Activated T-cell treated with anti-CD3 and anti-CD28 coated beads, Interleukin-2, amount 50 U/mL, for 24 hours (primary cell): ENCODE results near the gene EXO1.
A peak's percentile ranks its signal among the peaks of the same experiment; 100 is the strongest.
"Not testable (repeated sequence)": the region's sequence is repeated elsewhere in the genome, so short reads cannot be mapped to it uniquely, and the experiment has no call there.

Experiments used
- DNase-seq: peaks from one replicate; pipeline ENCODE4 v3.0.0-alpha.2; 2020
- H3K27ac Mint-ChIP-seq: 2 replicates; pipeline ENCODE4 v1.8.0; 2020; ENCODE audit warnings: mild to moderate bottlenecking, mixed read lengths
- H3K27me3 Mint-ChIP-seq: 2 replicates; pipeline ENCODE4 v1.8.0; 2020; ENCODE audit warnings: mixed read lengths
- H3K36me3 Mint-ChIP-seq: 2 replicates; pipeline ENCODE4 v1.8.0; 2020; ENCODE audit warnings: low read depth, mixed read lengths
- H3K4me1 Mint-ChIP-seq: 2 replicates; pipeline ENCODE4 v1.8.0; 2020; ENCODE audit warnings: low read depth, mixed read lengths
- H3K4me3 Mint-ChIP-seq: 2 replicates; pipeline ENCODE4 v1.8.0; 2020; ENCODE audit warnings: mild to moderate bottlenecking, moderate library complexity, mixed read lengths
- H3K9me3 Mint-ChIP-seq: 2 replicates; pipeline ENCODE4 v1.8.0; 2020; ENCODE audit warnings: mixed read lengths

Gene EXO1

GRCh38 chr1:241844593-241844992 lies 3.4 kb upstream of the EXO1 start:
- H3K36me3 Mint-ChIP-seq = peaks cover 21% of the 10 kb centered on the region
- no peaks in the 10 kb centered on the region for H3K9me3 Mint-ChIP-seq
- no peaks in the 10 kb centered on the region for H3K27me3 Mint-ChIP-seq
- H3K27ac Mint-ChIP-seq = no peak overlapping the region
- H3K4me3 Mint-ChIP-seq = no peak overlapping the region
- peaks cover 15% of the 10 kb centered on the region for H3K4me1 Mint-ChIP-seq
- DNase-seq = no peak

GRCh38 chr1:241846375-241846774 lies 1.6 kb upstream of the EXO1 start:
- Mint-ChIP-seq H3K36me3 (peaks cover 34% of the 10 kb centered on the region), H3K27ac (no peak overlapping the region), H3K4me1 (peaks cover 16% of the 10 kb centered on the region), H3K4me3 (no peak overlapping the region), H3K9me3 (no peaks in the 10 kb centered on the region), H3K27me3 (no peaks in the 10 kb centered on the region)
- no peak for DNase-seq

GRCh38 chr1:241846862-241847539 lies 1.0 kb upstream of the EXO1 start:
- DNase-seq = no peak
- Mint-ChIP-seq H3K27ac (peak overlapping the region; percentile 100), H3K36me3 (peaks cover 40% of the 10 kb centered on the region), H3K9me3 (no peaks in the 10 kb centered on the region), H3K4me1 (peaks cover 16% of the 10 kb centered on the region), H3K27me3 (no peaks in the 10 kb centered on the region), H3K4me3 (peak overlapping the region; percentile 99)

- no peak for DNase-seq
- Mint-ChIP-seq H3K4me3 (peak overlapping the region; percentile 99), H3K4me1 (peaks cover 16% of the 10 kb centered on the region), H3K27me3 (no peaks in the 10 kb centered on the region), H3K27ac (peak overlapping the region; percentile 100), H3K36me3 (peaks cover 45% of the 10 kb centered on the region), H3K9me3 (no peaks in the 10 kb centered on the region)
Observed at GRCh38 chr1:241847540-241847795, 536 bp upstream of the EXO1 start.

GRCh38 chr1:241848686-241849344 lies 811 bp downstream of the EXO1 start:
- Mint-ChIP-seq H3K9me3 (no peaks in the 10 kb centered on the region), H3K27me3 (no peaks in the 10 kb centered on the region), H3K4me3 (peak overlapping the region; percentile 99), H3K4me1 (peaks cover 16% of the 10 kb centered on the region), H3K27ac (peak overlapping the region; percentile 100), H3K36me3 (peaks cover 57% of the 10 kb centered on the region)
- DNase-seq = no peak

- peak overlapping the region; percentile 99 for H3K4me3 Mint-ChIP-seq
- no peaks in the 10 kb centered on the region for H3K27me3 Mint-ChIP-seq
- peaks cover 16% of the 10 kb centered on the region for H3K4me1 Mint-ChIP-seq
- peaks cover 62% of the 10 kb centered on the region for H3K36me3 Mint-ChIP-seq
- no peaks in the 10 kb centered on the region for H3K9me3 Mint-ChIP-seq
- H3K27ac Mint-ChIP-seq = peak overlapping the region; percentile 100
- DNase-seq = no peak
Observed at GRCh38 chr1:241849345-241849695, 1.3 kb downstream of the EXO1 start.

GRCh38 chr1:241855545-241856140 lies 7.6 kb downstream of the EXO1 start:
- H3K36me3 Mint-ChIP-seq = peaks cover 89% of the 10 kb centered on the region
- H3K27ac Mint-ChIP-seq = not testable (repeated sequence)

GRCh38 chr1:241857131-241857530 lies 9.1 kb downstream of the EXO1 start:
- DNase-seq = no peak
- no peaks in the 10 kb centered on the region for H3K27me3 Mint-ChIP-seq
- peaks cover 90% of the 10 kb centered on the region for H3K36me3 Mint-ChIP-seq
- no peak overlapping the region for H3K4me3 Mint-ChIP-seq
- H3K9me3 Mint-ChIP-seq = no peaks in the 10 kb centered on the region
- no peaks in the 10 kb centered on the region for H3K4me1 Mint-ChIP-seq
- no peak overlapping the region for H3K27ac Mint-ChIP-seq

More at GRCh38 chr1:241855545-241856140, 7.6 kb downstream of the EXO1 start:
- not testable (repeated sequence) for H3K9me3 Mint-ChIP-seq, H3K4me1 Mint-ChIP-seq, H3K27me3 Mint-ChIP-seq, DNase-seq, H3K4me3 Mint-ChIP-seq

GRCh38 chr1:241860922-241861321 lies 12.9 kb downstream of the EXO1 start:
- no peak for DNase-seq
- Mint-ChIP-seq H3K4me3 (no peak overlapping the region), H3K9me3 (no peaks in the 10 kb centered on the region), H3K27ac (no peak overlapping the region), H3K4me1 (no peaks in the 10 kb centered on the region), H3K36me3 (peaks cover 93% of the 10 kb centered on the region), H3K27me3 (no peaks in the 10 kb centered on the region)

- Mint-ChIP-seq H3K9me3 (no peaks in the 10 kb centered on the region), H3K27ac (no peak overlapping the region), H3K4me1 (no peaks in the 10 kb centered on the region), H3K27me3 (no peaks in the 10 kb centered on the region), H3K4me3 (no peak overlapping the region), H3K36me3 (peaks cover 95% of the 10 kb centered on the region)
- DNase-seq = no peak
Observed at GRCh38 chr1:241869022-241869421, 21.0 kb downstream of the EXO1 start.

- Mint-ChIP-seq H3K4me1 (no peaks in the 10 kb centered on the region), H3K9me3 (no peaks in the 10 kb centered on the region), H3K4me3 (no peak overlapping the region), H3K36me3 (peaks cover 89% of the 10 kb centered on the region), H3K27me3 (no peaks in the 10 kb centered on the region), H3K27ac (no peak overlapping the region)
- no peak for DNase-seq
Observed at GRCh38 chr1:241870336-241870735, 22.3 kb downstream of the EXO1 start.

GRCh38 chr1:241870746-241871430 lies 22.9 kb downstream of the EXO1 start:
- Mint-ChIP-seq H3K36me3 (peaks cover 85% of the 10 kb centered on the region), H3K27me3 (no peaks in the 10 kb centered on the region), H3K9me3 (no peaks in the 10 kb centered on the region), H3K4me1 (no peaks in the 10 kb centered on the region), H3K4me3 (no peak overlapping the region), H3K27ac (no peak overlapping the region)
- no peak for DNase-seq

- Mint-ChIP-seq H3K36me3 (peaks cover 84% of the 10 kb centered on the region), H3K4me3 (no peak overlapping the region), H3K27ac (no peak overlapping the region), H3K27me3 (no peaks in the 10 kb centered on the region), H3K9me3 (no peaks in the 10 kb centered on the region), H3K4me1 (no peaks in the 10 kb centered on the region)
- DNase-seq = no peak
Observed at GRCh38 chr1:241881440-241881839, 33.4 kb downstream of the EXO1 start.

- no peaks in the 10 kb centered on the region for H3K9me3 Mint-ChIP-seq
- H3K27ac Mint-ChIP-seq = no peak overlapping the region
- H3K36me3 Mint-ChIP-seq = peaks cover 87% of the 10 kb centered on the region
- no peak overlapping the region for H3K4me3 Mint-ChIP-seq
- no peaks in the 10 kb centered on the region for H3K27me3 Mint-ChIP-seq
- no peak for DNase-seq
- H3K4me1 Mint-ChIP-seq = peaks cover under 1% of the 10 kb centered on the region
Observed at GRCh38 chr1:241883159-241883558, 35.2 kb downstream of the EXO1 start.

GRCh38 chr1:241888232-241888631 lies 40.2 kb downstream of the EXO1 start:
- Mint-ChIP-seq H3K4me1 (peaks cover 4% of the 10 kb centered on the region), H3K27ac (no peak overlapping the region), H3K36me3 (peaks cover 74% of the 10 kb centered on the region), H3K4me3 (no peak overlapping the region), H3K27me3 (no peaks in the 10 kb centered on the region), H3K9me3 (no peaks in the 10 kb centered on the region)
- no peak for DNase-seq
